ENCODE results near the gene MAGEB3.

MAGEB3 gene

DNA sequence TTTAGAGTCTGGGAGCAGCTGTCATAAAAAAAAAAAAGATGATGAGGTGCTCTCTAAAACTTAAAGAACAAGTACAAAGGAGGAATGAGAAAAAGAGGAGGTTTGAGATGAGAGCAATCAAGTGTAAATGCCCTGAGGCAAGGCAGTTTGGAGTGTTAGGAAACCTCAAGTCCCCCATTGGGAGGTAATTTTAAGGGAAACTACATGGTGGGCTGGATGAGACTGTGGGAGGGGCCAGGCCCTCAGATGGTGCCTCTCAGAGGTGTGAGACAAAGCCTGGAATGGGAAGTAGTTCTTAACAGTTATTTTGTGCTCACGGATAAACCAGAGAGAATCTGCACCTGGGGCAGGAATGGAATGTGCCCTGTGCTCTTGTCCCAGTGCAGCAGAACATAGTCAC is 1.9 kb upstream of the MAGEB3 start:
- no peaks in the 10 kb centered on the region for H3K27me3 ChIP-seq (ENCODE audit: control insufficient read depth in 1 of 2, insufficient read depth in 2 of 2, low read length in 2 of 2)
- H3K9ac ChIP-seq (ENCODE audit: low read length), result no peak overlapping the region
- no peak overlapping the region for H3K27ac ChIP-seq (ENCODE audit: low read depth, low read length)
- no peaks in the 10 kb centered on the region for H3K9me3 ChIP-seq (ENCODE audit: low read length)
- H3K4me1 ChIP-seq (ENCODE audit: insufficient read depth, low read length), result no peaks in the 10 kb centered on the region
- no peak overlapping the region for H3K4me3 ChIP-seq (ENCODE audit: low read depth in 1 of 2, low read length in 2 of 2)
- no peaks in the 10 kb centered on the region for H3K36me3 ChIP-seq (ENCODE audit: insufficient read depth, low read length)

DNA sequence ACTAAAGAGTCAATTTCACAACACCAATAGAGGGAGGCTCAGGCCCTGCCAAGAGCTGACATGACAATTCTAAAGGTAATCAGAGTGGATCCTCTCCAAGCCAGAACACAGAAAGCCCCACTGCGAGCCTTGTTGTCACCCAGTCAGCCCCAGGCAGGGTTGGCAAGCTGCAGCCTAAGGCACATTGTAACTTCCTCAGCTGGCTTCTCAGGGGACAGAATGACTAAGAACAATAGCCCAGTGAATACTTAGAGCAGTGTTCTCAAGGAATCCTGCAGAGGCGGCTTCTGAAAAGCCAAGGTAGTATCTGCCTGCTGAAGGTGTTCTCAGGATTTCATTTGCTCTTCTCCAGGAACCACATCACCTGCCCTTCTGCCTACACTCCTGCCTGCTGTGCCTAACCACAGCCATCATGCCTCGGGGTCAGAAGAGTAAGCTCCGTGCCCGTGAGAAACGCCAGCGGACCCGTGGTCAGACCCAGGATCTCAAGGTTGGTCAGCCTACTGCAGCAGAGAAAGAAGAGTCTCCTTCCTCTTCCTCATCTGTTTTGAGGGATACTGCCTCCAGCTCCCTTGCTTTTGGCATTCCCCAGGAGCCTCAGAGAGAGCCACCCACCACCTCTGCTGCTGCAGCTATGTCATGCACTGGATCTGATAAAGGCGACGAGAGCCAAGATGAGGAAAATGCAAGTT is 11.4 kb downstream of the MAGEB3 start, which contains the start of gene MAGEB4:
TSS of gene MAGEB4 (plus strand) at position 277 of the 692 bp plus-strand sequence. CDS start at position 413, 136 bp downstream.
- Histone ChIP-seq H3K9me3 (ENCODE audit: low read length) (no peaks in the 10 kb centered on the region), H3K4me1 (ENCODE audit: insufficient read depth, low read length) (no peaks in the 10 kb centered on the region), H3K27ac (ENCODE audit: low read depth, low read length) (no peak within 1 kb of the TSS), H3K4me3 (ENCODE audit: low read depth in 1 of 2, low read length in 2 of 2) (no peak within 1 kb of the TSS), H3K27me3 (ENCODE audit: control insufficient read depth in 1 of 2, insufficient read depth in 2 of 2, low read length in 2 of 2) (no peaks in the 10 kb centered on the region), H3K9ac (ENCODE audit: low read length) (no peak within 1 kb of the TSS), H3K36me3 (ENCODE audit: insufficient read depth, low read length) (no peaks in the 10 kb centered on the region)

DNA sequence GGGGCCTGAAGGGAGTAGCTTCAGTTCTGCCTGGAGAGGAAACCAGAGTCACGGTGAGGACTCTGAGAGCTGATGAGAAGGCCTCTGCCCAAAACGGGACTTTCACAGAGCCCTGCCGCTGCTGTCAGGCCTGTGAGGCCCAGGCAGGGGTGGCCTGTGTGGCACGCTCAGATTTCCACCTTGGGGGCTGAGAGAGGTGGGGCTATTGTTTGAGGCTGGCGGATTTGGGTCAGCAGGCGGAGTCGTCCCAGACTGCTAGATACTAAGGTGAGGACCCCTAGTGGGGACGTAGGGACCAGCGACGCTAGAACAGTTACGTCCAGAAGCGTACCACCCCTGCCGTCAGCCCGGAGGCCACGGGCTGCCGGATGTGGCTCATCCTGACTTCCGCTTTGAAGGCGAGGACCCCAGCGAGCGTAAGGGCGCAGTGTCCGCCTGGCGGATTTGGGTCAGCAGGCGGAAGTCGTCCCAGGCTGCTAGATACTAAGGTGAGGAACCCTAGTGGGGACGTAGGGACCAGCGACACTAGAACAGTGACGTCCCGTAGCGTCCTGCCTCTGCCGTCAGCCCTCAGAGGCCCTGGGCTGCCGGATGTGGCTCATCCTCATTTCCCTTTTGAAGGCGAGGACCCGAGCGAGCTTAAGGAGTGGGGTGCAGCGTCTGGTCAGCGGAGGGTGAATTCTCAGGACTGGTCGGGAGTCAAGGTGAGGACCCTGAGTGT is 16.5 kb downstream of the MAGEB3 start, which contains the start of gene MAGEB1:
TSS of gene MAGEB1 (plus strand) at position 378 of the 721 bp plus-strand sequence. CDS start 3,348 bp downstream, outside the sequence.
- H3K27ac ChIP-seq (ENCODE audit: low read depth, low read length), result no peak within 1 kb of the TSS
- no peaks in the 10 kb centered on the region for H3K36me3 ChIP-seq (ENCODE audit: insufficient read depth, low read length)
- H3K4me1 ChIP-seq (ENCODE audit: insufficient read depth, low read length), result no peaks in the 10 kb centered on the region
- H3K4me3 ChIP-seq (ENCODE audit: low read depth in 1 of 2, low read length in 2 of 2), result no peak within 1 kb of the TSS
- no peaks in the 10 kb centered on the region for H3K27me3 ChIP-seq (ENCODE audit: control insufficient read depth in 1 of 2, insufficient read depth in 2 of 2, low read length in 2 of 2)
- no peaks in the 10 kb centered on the region for H3K9me3 ChIP-seq (ENCODE audit: low read length)
- H3K9ac ChIP-seq (ENCODE audit: low read length), result no peak within 1 kb of the TSS

DNA sequence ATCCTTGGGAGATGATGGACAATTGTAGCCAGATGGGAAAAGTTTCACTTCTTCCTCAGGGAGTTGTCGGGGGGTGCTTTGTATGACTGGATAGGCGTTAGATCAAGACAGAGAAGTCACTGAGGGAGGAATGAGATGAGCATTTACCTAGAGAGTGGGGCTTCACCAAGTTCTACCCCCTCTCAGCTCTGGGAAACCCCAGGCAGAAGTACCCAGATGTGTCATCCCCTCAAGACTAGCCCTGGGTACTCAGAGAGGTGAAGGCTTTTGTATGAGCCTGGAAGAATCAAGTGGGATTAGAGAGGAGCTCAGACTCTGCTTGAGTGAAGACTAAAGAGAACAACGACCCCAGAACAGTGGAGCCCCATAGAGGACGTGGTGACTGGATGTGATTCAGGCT is 18.4 kb downstream of the MAGEB3 start:
- Histone ChIP-seq H3K9ac (ENCODE audit: low read length) (no peak overlapping the region), H3K27me3 (ENCODE audit: control insufficient read depth in 1 of 2, insufficient read depth in 2 of 2, low read length in 2 of 2) (no peaks in the 10 kb centered on the region), H3K36me3 (ENCODE audit: insufficient read depth, low read length) (no peaks in the 10 kb centered on the region), H3K4me3 (ENCODE audit: low read depth in 1 of 2, low read length in 2 of 2) (no peak overlapping the region), H3K4me1 (ENCODE audit: insufficient read depth, low read length) (no peaks in the 10 kb centered on the region), H3K9me3 (ENCODE audit: low read length) (no peaks in the 10 kb centered on the region), H3K27ac (ENCODE audit: low read depth, low read length) (no peak overlapping the region)

DNA sequence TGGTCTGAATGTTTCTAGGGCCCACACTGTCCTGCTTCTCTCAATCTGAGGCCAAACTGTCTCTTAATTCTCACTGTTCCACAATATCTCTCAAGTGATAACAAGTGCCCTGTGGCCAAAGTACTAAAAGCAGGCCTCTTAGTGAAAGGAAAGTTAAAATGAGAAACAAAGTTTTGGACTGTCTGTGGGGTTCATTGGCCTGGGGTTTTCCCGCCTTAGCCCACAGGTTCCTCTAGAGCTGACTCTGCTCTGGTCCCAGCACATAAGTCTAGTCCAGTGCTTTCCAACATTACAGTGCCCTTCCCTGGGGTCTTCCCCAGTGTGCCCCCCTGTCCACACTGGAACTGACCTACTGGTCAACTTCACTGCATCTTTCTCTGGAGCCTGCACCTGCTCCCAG is 22.8 kb downstream of the MAGEB3 start:
- no peaks in the 10 kb centered on the region for H3K4me1 ChIP-seq (ENCODE audit: insufficient read depth, low read length)
- no peak overlapping the region for H3K4me3 ChIP-seq (ENCODE audit: low read depth in 1 of 2, low read length in 2 of 2)
- no peaks in the 10 kb centered on the region for H3K27me3 ChIP-seq (ENCODE audit: control insufficient read depth in 1 of 2, insufficient read depth in 2 of 2, low read length in 2 of 2)
- H3K9ac ChIP-seq (ENCODE audit: low read length), result no peak overlapping the region
- no peaks in the 10 kb centered on the region for H3K36me3 ChIP-seq (ENCODE audit: insufficient read depth, low read length)
- no peaks in the 10 kb centered on the region for H3K9me3 ChIP-seq (ENCODE audit: low read length)
- H3K27ac ChIP-seq (ENCODE audit: low read depth, low read length), result no peak overlapping the region

DNA sequence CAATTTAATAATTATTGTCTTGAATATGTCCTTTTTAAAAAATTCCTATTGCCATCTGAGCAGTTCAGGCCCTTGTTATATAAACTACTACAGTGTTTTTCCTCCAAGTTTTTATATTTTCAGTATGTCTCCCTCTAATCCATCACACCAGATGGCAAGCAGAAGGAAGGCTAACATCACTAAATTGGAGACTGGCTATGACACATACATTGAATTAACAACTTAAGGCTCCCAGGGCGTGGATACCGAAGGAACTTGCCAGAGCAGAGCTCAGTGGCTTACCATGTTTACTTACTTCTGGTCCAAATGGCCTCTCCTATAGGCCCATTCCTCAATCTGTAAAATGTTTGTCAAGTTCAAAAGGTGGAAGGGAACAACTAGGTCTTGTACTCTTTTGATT is 29.5 kb downstream of the MAGEB3 start:
- H3K36me3 ChIP-seq (ENCODE audit: insufficient read depth, low read length), result no peaks in the 10 kb centered on the region
- H3K27me3 ChIP-seq (ENCODE audit: control insufficient read depth in 1 of 2, insufficient read depth in 2 of 2, low read length in 2 of 2), result no peaks in the 10 kb centered on the region

DNA sequence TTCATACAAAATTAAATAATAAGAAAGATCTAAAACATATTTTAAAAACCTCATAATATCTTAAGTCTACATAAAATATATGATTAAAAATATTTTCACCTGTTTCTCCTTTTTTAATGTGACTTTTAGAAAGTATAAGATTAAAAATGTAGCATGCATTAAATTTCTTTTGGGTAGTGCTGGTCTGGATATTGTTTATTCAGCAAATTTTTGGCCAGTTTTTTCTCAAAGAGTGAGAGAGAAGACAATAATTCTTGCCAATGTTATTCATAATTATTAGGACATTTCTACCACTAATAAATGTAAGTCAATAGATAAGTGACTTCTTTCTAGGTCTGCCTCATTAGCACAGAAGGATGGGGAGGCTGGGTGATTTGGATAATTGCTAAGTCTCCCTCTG is 30.6 kb downstream of the MAGEB3 start:
- H3K27ac ChIP-seq (ENCODE audit: low read depth, low read length), result no peak overlapping the region
- no peak overlapping the region for H3K4me3 ChIP-seq (ENCODE audit: low read depth in 1 of 2, low read length in 2 of 2)
- H3K36me3 ChIP-seq (ENCODE audit: insufficient read depth, low read length), result no peaks in the 10 kb centered on the region
- no peaks in the 10 kb centered on the region for H3K9me3 ChIP-seq (ENCODE audit: low read length)
- H3K4me1 ChIP-seq (ENCODE audit: insufficient read depth, low read length), result no peaks in the 10 kb centered on the region
- H3K9ac ChIP-seq (ENCODE audit: low read length), result no peak overlapping the region
- no peaks in the 10 kb centered on the region for H3K27me3 ChIP-seq (ENCODE audit: control insufficient read depth in 1 of 2, insufficient read depth in 2 of 2, low read length in 2 of 2)

More for the DNA sequence above, 29.5 kb downstream of the MAGEB3 start:
- Histone ChIP-seq H3K9ac (ENCODE audit: low read length) (no peak overlapping the region), H3K4me3 (ENCODE audit: low read depth in 1 of 2, low read length in 2 of 2) (no peak overlapping the region), H3K9me3 (ENCODE audit: low read length) (no peaks in the 10 kb centered on the region), H3K27ac (ENCODE audit: low read depth, low read length) (no peak overlapping the region), H3K4me1 (ENCODE audit: insufficient read depth, low read length) (no peaks in the 10 kb centered on the region)

DNA sequence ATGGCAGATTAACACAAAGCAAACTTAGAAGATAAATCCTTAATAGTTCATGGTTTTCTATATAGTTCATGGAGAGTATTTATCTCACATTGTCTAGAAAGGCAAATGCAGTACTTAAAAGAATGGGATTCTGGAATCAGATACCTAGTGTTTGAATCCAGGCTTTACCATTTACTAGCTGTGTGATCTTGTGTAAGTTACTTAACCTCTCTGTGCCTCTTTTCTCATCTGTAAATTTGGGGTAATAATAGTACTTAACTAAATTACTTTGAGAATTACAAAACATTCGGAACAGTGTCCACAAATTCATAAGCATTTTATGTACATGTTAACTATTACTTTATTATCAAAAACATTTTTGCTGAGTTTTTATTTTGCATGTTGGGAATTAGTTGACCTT is 32.3 kb downstream of the MAGEB3 start:
- no peaks in the 10 kb centered on the region for H3K36me3 ChIP-seq (ENCODE audit: insufficient read depth, low read length)
- no peak overlapping the region for H3K9ac ChIP-seq (ENCODE audit: low read length)
- H3K27ac ChIP-seq (ENCODE audit: low read depth, low read length), result no peak overlapping the region
- H3K9me3 ChIP-seq (ENCODE audit: low read length), result no peaks in the 10 kb centered on the region
- no peak overlapping the region for H3K4me3 ChIP-seq (ENCODE audit: low read depth in 1 of 2, low read length in 2 of 2)
- no peaks in the 10 kb centered on the region for H3K4me1 ChIP-seq (ENCODE audit: insufficient read depth, low read length)
- no peaks in the 10 kb centered on the region for H3K27me3 ChIP-seq (ENCODE audit: control insufficient read depth in 1 of 2, insufficient read depth in 2 of 2, low read length in 2 of 2)

DNA sequence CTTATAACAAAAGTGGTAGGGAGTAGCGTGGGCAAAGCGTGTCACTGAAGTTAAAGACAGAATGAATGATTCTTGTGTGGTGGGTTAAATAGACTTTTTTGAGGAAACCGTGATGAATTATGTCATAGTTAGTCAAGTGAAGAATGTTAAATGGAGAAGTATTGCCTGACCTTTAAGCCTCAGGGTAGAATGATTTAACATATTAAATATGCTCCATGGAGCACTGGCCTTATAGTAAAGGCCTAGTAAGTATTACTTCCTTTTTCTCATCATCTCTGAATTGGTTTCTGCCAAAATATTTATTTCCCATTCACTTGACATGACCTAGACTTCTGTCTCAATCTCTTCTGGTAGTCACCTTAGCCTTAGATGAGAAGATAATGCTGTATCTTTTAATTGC is 40.2 kb downstream of the MAGEB3 start:
- no peaks in the 10 kb centered on the region for H3K36me3 ChIP-seq (ENCODE audit: insufficient read depth, low read length)

DNA sequence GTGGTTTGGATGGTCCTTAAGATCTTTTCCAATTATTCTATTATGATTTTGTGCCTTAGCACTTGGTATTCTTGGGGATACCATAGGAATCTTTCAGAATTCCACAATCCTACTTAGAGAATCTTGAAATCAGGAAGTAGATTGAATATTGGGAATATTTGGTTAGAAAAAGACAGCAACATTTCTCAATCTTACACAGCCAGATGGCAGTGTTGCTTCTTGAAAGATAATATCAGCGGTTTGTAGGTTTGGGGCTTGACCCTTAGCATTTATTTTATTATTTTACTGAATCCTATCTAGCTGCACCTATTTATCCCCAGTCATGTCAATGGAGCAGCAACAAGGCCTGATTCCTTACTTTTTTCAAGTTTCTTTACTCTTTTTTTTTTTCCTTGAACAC is 45.0 kb downstream of the MAGEB3 start:
- H3K27me3 ChIP-seq (ENCODE audit: control insufficient read depth in 1 of 2, insufficient read depth in 2 of 2, low read length in 2 of 2), result no peaks in the 10 kb centered on the region
- no peak overlapping the region for H3K4me3 ChIP-seq (ENCODE audit: low read depth in 1 of 2, low read length in 2 of 2)
- no peak overlapping the region for H3K9ac ChIP-seq (ENCODE audit: low read length)
- H3K27ac ChIP-seq (ENCODE audit: low read depth, low read length), result no peak overlapping the region
- no peaks in the 10 kb centered on the region for H3K4me1 ChIP-seq (ENCODE audit: insufficient read depth, low read length)
- H3K9me3 ChIP-seq (ENCODE audit: low read length), result no peaks in the 10 kb centered on the region
- no peaks in the 10 kb centered on the region for H3K36me3 ChIP-seq (ENCODE audit: insufficient read depth, low read length)

More for the DNA sequence above, 40.2 kb downstream of the MAGEB3 start:
- Histone ChIP-seq H3K9ac (ENCODE audit: low read length) (no peak overlapping the region), H3K27me3 (ENCODE audit: control insufficient read depth in 1 of 2, insufficient read depth in 2 of 2, low read length in 2 of 2) (no peaks in the 10 kb centered on the region), H3K4me3 (ENCODE audit: low read depth in 1 of 2, low read length in 2 of 2) (no peak overlapping the region), H3K4me1 (ENCODE audit: insufficient read depth, low read length) (no peaks in the 10 kb centered on the region), H3K9me3 (ENCODE audit: low read length) (no peaks in the 10 kb centered on the region), H3K27ac (ENCODE audit: low read depth, low read length) (no peak overlapping the region)

DNA sequence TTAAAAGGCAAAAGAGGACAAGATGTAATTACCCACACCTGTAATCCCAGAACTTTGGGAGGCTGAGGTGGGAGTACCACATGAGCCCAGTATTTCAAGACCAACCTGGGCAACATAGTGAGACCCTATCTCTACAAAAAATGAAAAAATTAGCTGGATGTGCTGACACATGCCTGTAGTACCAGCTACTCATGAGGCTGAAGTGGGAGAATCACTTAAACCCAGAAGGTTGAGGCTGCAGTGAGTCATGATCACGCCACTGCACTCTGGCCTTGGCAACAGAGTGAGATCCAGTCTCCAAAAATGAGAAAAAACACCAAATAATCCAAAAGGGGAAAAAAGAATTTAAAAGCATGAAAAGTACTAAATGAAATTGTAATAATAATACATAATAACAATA is 47.9 kb downstream of the MAGEB3 start:
- H3K9ac ChIP-seq (ENCODE audit: low read length), result no peak overlapping the region
- H3K4me3 ChIP-seq (ENCODE audit: low read depth in 1 of 2, low read length in 2 of 2), result no peak overlapping the region
- H3K27me3 ChIP-seq (ENCODE audit: control insufficient read depth in 1 of 2, insufficient read depth in 2 of 2, low read length in 2 of 2), result no peaks in the 10 kb centered on the region
- H3K36me3 ChIP-seq (ENCODE audit: insufficient read depth, low read length), result no peaks in the 10 kb centered on the region
- no peak overlapping the region for H3K27ac ChIP-seq (ENCODE audit: low read depth, low read length)
- no peaks in the 10 kb centered on the region for H3K4me1 ChIP-seq (ENCODE audit: insufficient read depth, low read length)
- no peaks in the 10 kb centered on the region for H3K9me3 ChIP-seq (ENCODE audit: low read length)
